IMR-90 (cell line): ENCODE results near the gene MBD2.

Source experiments
- CEBPB ChIP-seq: IDR thresholded peaks from 2 replicates; pipeline ENCODE4 v1.6.1; 2012; ENCODE audit warnings: low read depth, low read length, improper control_type of control experiment
- ELK1 ChIP-seq: fragments of 150-350 bp; IDR thresholded peaks from 2 replicates; pipeline ENCODE4 v1.6.1; 2016; ENCODE audit warnings: low read depth, mild to moderate bottlenecking, low read length, moderate library complexity, borderline replicate concordance
- MAFK ChIP-seq: IDR thresholded peaks from 2 replicates; pipeline ENCODE4 v1.6.1; 2012; ENCODE audit warnings: low read depth, low read length, improper control_type of control experiment
- NFE2L2 ChIP-seq: fragments of 150-350 bp; IDR thresholded peaks from 2 replicates; pipeline ENCODE4 v1.6.1; 2016; ENCODE audit warnings: low read depth, mild to moderate bottlenecking, low read length
- POLR2A ChIP-seq: IDR thresholded peaks from 2 replicates; pipeline ENCODE4 v1.6.1; 2012; ENCODE audit warnings: mild to moderate bottlenecking, low read depth, low read length
- RAD21 ChIP-seq: IDR thresholded peaks from 2 replicates; pipeline ENCODE4 v1.6.1; 2012; ENCODE audit warnings: low read length, improper control_type of control experiment
- RFX5 ChIP-seq: IDR thresholded peaks from 2 replicates; pipeline ENCODE4 v1.8.0; 2012; ENCODE audit warnings: low read depth, mild to moderate bottlenecking, low read length, moderate library complexity
- SMC3 ChIP-seq: fragments of 150-350 bp; IDR thresholded peaks from 2 replicates; pipeline ENCODE4 v1.6.1; 2016; ENCODE audit warnings: low read depth, mild to moderate bottlenecking, antibody characterized with exemption, low read length, moderate library complexity
- TF ChIP-seq, protein P1 (sequence below): conservative IDR thresholded peaks from 2 replicates; pipeline ENCODE4 v1.5.1; 2012; ENCODE audit warnings: mild to moderate bottlenecking, low read depth, low read length, improper control_type of control experiment

GRCh38 chr18:54117853-54118773 lies 106.4 kb downstream of the MBD2 start:
- TF ChIP-seq, protein P1, sequence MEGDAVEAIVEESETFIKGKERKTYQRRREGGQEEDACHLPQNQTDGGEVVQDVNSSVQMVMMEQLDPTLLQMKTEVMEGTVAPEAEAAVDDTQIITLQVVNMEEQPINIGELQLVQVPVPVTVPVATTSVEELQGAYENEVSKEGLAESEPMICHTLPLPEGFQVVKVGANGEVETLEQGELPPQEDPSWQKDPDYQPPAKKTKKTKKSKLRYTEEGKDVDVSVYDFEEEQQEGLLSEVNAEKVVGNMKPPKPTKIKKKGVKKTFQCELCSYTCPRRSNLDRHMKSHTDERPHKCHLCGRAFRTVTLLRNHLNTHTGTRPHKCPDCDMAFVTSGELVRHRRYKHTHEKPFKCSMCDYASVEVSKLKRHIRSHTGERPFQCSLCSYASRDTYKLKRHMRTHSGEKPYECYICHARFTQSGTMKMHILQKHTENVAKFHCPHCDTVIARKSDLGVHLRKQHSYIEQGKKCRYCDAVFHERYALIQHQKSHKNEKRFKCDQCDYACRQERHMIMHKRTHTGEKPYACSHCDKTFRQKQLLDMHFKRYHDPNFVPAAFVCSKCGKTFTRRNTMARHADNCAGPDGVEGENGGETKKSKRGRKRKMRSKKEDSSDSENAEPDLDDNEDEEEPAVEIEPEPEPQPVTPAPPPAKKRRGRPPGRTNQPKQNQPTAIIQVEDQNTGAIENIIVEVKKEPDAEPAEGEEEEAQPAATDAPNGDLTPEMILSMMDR: no peak
- TF ChIP-seq CEBPB (no peak), MAFK (no peak), RFX5 (no peak), RAD21 (no peak), SMC3 (no peak), POLR2A (no peak), NFE2L2 (no peak), ELK1 (no peak)
